BJ (cell line): Measurements from ENCODE around the gene GATA2. TPM values are rescaled to one million over a fixed set of nuclear protein-coding genes. Genes with fewer than 3 reads are reported as not detected.

ENCODE experiments used
- CTCF ChIA-PET: fragments of 350-600 bp; formaldehyde crosslinking; extraction: SDS; loops from one replicate; lab custom pipeline; 2021; ENCODE audit warnings: antibody characterized with exemption, inconsistent platforms; lab: Yijun Ruan, JAX
- POLR2A ChIA-PET: fragments of 300-600 bp; sonication (Branson Sonifier 250); formaldehyde crosslinking; extraction: SDS; loops from one replicate; lab custom pipeline; 2021; ENCODE audit warnings: antibody characterized with exemption; lab: Charles Lee
- DNase-seq: peaks from one replicate; pipeline ENCODE4 v3.0.0-alpha.2; 2011; ENCODE audit warnings: low read depth
- H3K27me3 ChIP-seq: 2 replicates; pipeline ENCODE4 v1.6.0; 2011; ENCODE audit warnings: low read length; ENCODE audit not compliant: control insufficient read depth, insufficient read depth
- H3K36me3 ChIP-seq: 2 replicates; pipeline ENCODE4 v1.5.1; 2011; ENCODE audit warnings: low read length; ENCODE audit not compliant: control insufficient read depth, insufficient read depth
- H3K4me3 ChIP-seq: 2 replicates; pipeline ENCODE4 v1.5.1; 2011; ENCODE audit warnings: low read depth, mild to moderate bottlenecking, control low read depth, low read length
- CTCF ChIP-seq: IDR thresholded peaks from 2 replicates; pipeline ENCODE4 v1.5.1; 2011; ENCODE audit warnings: low read depth, mild to moderate bottlenecking, control low read depth, inconsistent platforms, low read length, moderate library complexity; ENCODE audit not compliant: insufficient read depth
- polyA plus RNA-seq: library from polyadenylated mRNA; depleted of rRNA; stranded (reverse); fragments of >200 nt; gene quantifications from 2 replicates; pipeline ENCODE4 v1.2.3, GENCODE V29; 2011

Gene GATA2
- polyA plus RNA-seq, 1 experiment = 13.4 TPM

DNA sequence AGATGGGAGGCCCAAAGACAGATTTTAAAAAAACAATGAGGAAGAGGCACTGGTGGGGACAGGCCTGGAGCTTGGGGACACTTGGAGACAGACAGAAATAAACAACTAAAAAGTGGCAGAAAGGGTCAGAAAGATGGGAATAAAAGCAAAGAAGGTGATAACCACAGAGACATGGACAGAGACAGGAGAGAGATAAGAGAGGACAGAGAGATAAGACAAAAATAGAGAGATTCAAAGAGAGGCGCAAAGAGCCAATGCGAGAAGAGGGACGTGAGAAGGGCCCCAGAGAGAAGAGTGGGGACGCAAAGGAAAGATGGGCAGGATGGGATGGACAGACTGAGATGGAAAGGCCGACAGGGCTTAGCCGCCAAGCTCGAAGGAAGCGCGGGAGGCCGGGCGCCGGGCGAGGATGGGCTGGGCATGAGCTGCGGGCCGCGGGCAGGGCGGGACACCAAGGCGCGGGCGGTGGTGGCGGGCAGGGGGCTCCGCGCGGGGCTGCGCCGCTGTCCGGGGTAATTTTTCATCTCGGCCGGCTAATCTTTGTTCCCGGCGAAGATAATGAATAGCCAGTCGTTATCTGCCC lies 3.1 kb upstream of the GATA2 start:
- DNase-seq = no peak
- no peak overlapping the region for H3K4me3 ChIP-seq
- TF ChIP-seq CTCF = no peak
- H3K36me3 ChIP-seq = peaks cover 2% of the 10 kb centered on the region
- ChIA-PET CTCF (interaction anchor here (1.0 to 5.3 kb wide), 8 partner anchors 13 to 328 kb away, joined by 3 to 60 read pairs (median 8); no protein-coding TSS in a partner anchor), POLR2A (no interaction called here)
- H3K27me3 ChIP-seq = no peaks in the 10 kb centered on the region; the same call in 1 of the 2 replicates

DNA sequence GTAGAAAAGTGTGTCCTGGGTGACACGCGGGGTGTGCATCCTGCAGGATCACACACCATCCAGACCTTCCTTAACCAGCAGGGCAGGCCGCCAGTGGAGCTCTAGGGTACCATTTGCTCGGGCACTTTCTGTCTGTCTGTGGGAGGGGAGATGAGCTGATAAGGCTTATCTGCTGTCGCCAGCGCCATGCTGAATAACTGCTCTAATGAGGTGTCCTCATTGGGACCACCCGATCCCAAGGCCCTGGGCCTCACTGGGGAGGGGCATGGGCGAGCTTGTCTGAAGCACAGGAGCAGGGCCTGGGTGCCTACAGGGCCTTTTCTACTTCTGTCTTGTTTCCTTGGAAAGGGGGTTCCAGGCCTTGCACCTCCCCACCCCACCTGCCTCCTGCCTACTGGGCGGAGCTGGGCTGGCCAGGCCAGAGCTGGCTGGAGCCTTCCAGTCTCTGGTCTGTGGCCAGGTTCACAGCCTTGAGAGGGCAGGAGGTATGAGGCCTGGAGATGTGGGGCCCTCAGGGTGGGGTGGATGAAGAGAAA lies 2.5 kb upstream of the GATA2 start:
- ChIA-PET CTCF (interaction anchor here (0.8 to 5.3 kb wide), 5 partner anchors 12 to 73 kb away, joined by 3 to 60 read pairs (median 4); no protein-coding TSS in a partner anchor), POLR2A (interaction anchor here (0.6 kb wide), 1 partner anchor 425 kb away, joined by 3 read pairs; no protein-coding TSS in a partner anchor)
- Histone ChIP-seq H3K4me3 (no peak overlapping the region), H3K36me3 (peaks cover 2% of the 10 kb centered on the region), H3K27me3 (no peaks in the 10 kb centered on the region; the same call in 1 of the 2 replicates)
- no peak for TF ChIP-seq CTCF
- no peak for DNase-seq

DNA sequence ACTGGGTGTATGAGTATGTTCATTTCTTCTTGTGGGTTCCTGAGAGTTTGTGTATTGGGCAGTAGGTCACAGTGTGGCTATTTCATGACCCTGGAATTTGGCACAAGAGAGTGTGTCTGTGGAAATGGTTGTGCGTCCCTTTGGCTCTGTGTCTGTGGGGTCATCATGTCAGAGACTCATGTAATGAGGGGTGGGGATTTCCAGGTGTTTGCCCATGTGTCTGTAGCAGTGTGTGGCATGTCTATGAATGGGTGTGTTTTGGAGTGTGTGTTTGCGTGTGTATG lies 1.3 kb upstream of the GATA2 start:
- Histone ChIP-seq H3K4me3 (no peak overlapping the region), H3K36me3 (peaks cover 2% of the 10 kb centered on the region), H3K27me3 (no peaks in the 10 kb centered on the region; the same call in 1 of the 2 replicates)
- TF ChIP-seq CTCF = no peak
- ChIA-PET POLR2A (no interaction called here), CTCF (no interaction called here)
- DNase-seq = no peak

GRCh38 chr3:128493570-128494366 lies 767 bp upstream of the GATA2 start:
- H3K4me3 ChIP-seq = no peak overlapping the region
- DNase-seq = no peak
- no peak for TF ChIP-seq CTCF
- ChIA-PET POLR2A (no interaction called here), CTCF (interaction anchor here (1.1 to 1.2 kb wide), 2 partner anchors 67 to 69 kb away, joined by 3 read pairs; no protein-coding TSS in a partner anchor)
- no peaks in the 10 kb centered on the region; the same call in none of the 2 replicates for H3K36me3 ChIP-seq
- H3K27me3 ChIP-seq = no peaks in the 10 kb centered on the region; the same call in 1 of the 2 replicates
